T follicular helper cell (primary cell): Measurements from ENCODE around the gene SFMBT1.
A peak's percentile ranks its signal among the peaks of the same experiment; 100 is the strongest.
"Not testable (repeated sequence)": the region's sequence is repeated elsewhere in the genome, so short reads cannot be mapped to it uniquely, and the experiment has no call there.

Source experiments
- DNase-seq: peaks from one replicate; pipeline ENCODE4 v3.0.0-alpha.2; 2020; ENCODE audit warnings: low read depth

The SFMBT1 gene

GRCh38 chr3:53073553-53074365 lies 27.9 kb upstream of the SFMBT1 start:
- DNase-seq = no peak

- DNase-seq = peak; percentile 81
Observed at GRCh38 chr3:53072653-53073552, 27.0 kb upstream of the SFMBT1 start.

- DNase-seq = no peak
Observed at GRCh38 chr3:53071882-53072431, 26.1 kb upstream of the SFMBT1 start.

GRCh38 chr3:53069422-53070068 lies 23.7 kb upstream of the SFMBT1 start:
- no peak for DNase-seq

GRCh38 chr3:53068176-53068575 lies 22.3 kb upstream of the SFMBT1 start:
- no peak for DNase-seq

GRCh38 chr3:53067567-53067966 lies 21.7 kb upstream of the SFMBT1 start:
- DNase-seq = no peak

GRCh38 chr3:53065841-53066480 lies 20.1 kb upstream of the SFMBT1 start:
- DNase-seq = no peak

GRCh38 chr3:53062905-53063304 lies 17.0 kb upstream of the SFMBT1 start:
- DNase-seq = no peak

- no peak for DNase-seq
Observed at GRCh38 chr3:53056442-53056841, 10.6 kb upstream of the SFMBT1 start.

- not testable (repeated sequence) for DNase-seq
Observed at GRCh38 chr3:53054233-53054632, 8.4 kb upstream of the SFMBT1 start.

GRCh38 chr3:53051929-53052328 lies 6.1 kb upstream of the SFMBT1 start:
- no peak for DNase-seq

- DNase-seq = no peak
Observed at GRCh38 chr3:53049987-53050386, 4.1 kb upstream of the SFMBT1 start.

GRCh38 chr3:53046171-53047170 lies 598 bp upstream of the SFMBT1 start:
- peak; percentile 37 for DNase-seq

- peak; percentile 53 for DNase-seq
Observed at GRCh38 chr3:53044711-53045517, 959 bp downstream of the SFMBT1 start.

GRCh38 chr3:53044371-53044710 lies 1.5 kb downstream of the SFMBT1 start:
- no peak for DNase-seq

GRCh38 chr3:53043738-53044137 lies 2.1 kb downstream of the SFMBT1 start:
- no peak for DNase-seq

- no peak for DNase-seq
Observed at GRCh38 chr3:53042651-53043050, 3.2 kb downstream of the SFMBT1 start.

- DNase-seq = no peak
Observed at GRCh38 chr3:53040351-53040820, 5.5 kb downstream of the SFMBT1 start.

GRCh38 chr3:53039376-53039752 lies 6.5 kb downstream of the SFMBT1 start:
- DNase-seq = no peak
